SK-N-MC (cell line): ENCODE measurements around the gene MPDZ.

ENCODE experiments used
- DNase-seq: peaks from one replicate; pipeline ENCODE4 v3.0.0-alpha.2; 2011; ENCODE audit warnings: low read depth, low spot score
- H3K27ac ChIP-seq: fragments of 200-600 bp; sonication (generic); 2 replicates; pipeline ENCODE4 v1.5.1; 2016; ENCODE audit warnings: mixed run types
- H3K36me3 ChIP-seq: fragments of 200-600 bp; sonication (generic); 2 replicates; pipeline ENCODE4 v1.6.1; 2017; ENCODE audit warnings: antibody characterized with exemption, low read length, mixed read lengths; ENCODE audit not compliant: insufficient read depth
- H3K4me3 ChIP-seq: fragments of 200-600 bp; sonication (generic); 2 replicates; pipeline ENCODE4 v1.5.1; 2016
- H3K9ac ChIP-seq: fragments of 200-600 bp; sonication (generic); 2 replicates; pipeline ENCODE4 v1.8.0; 2017; ENCODE audit warnings: mixed run types, mixed read lengths; ENCODE audit not compliant: insufficient read length
- H3K9me3 ChIP-seq: fragments of 200-600 bp; sonication (generic); 2 replicates; pipeline ENCODE4 v1.6.1; 2017; ENCODE audit warnings: low read depth, mild to moderate bottlenecking, antibody characterized with exemption, low read length, moderate library complexity, mixed read lengths
- EZH2 ChIP-seq: fragments of 200-600 bp; sonication (generic); IDR thresholded peaks from one replicate; pipeline ENCODE4 v1.6.1; 2017; ENCODE audit warnings: antibody characterized with exemption
- FOXP2 ChIP-seq: optimal IDR thresholded peaks from 2 replicates; pipeline ENCODE3; 2011; ENCODE audit warnings: mild to moderate bottlenecking, moderate library complexity; ENCODE audit not compliant: insufficient read depth; ENCODE audit errors: extremely low read length, control extremely low read depth
- POLR2AphosphoS5 ChIP-seq: IDR thresholded peaks from 2 replicates; pipeline ENCODE4 v1.6.1; 2012; ENCODE audit warnings: mild to moderate bottlenecking, low read depth, low read length, borderline replicate concordance

Gene MPDZ

DNA sequence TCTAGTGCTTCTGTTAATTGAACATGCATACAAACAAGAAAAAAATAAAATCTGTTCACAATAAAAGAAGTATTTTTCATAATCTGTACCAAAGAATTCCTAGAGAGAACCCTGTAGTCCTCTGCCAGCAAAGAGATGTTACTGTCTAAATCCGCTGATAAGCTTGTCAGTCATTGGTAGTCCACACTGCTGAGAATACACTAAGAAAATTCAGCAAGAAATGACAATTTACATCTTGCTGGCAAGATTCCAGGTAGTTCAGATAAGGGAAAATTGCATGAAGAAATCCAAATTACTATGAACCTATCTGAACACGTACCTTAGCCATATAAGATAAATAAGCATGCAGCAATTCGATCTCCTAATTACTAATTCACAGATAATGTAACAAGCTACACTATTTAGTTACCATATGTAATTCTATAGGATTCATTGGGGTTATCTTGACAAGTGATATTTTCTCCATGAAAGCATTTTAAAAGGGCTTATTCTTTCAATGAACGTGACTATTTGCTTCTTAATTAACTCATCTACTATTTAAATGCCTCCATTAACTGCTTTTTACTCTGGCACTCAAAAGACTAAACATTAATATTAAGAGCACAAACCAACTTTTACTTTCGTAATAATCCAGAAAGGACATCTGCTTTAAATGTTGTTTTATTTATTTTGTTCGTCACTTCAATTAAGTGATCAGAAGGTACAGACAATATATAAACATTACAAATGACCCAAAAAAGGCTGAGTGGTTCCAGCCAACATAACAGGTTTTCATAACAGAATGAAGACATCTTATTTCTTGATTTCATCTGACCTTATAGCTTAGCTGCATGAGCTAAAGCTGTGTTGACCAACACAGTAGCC, 9.7 kb downstream of the MPDZ start:
- no peak for DNase-seq
- Histone ChIP-seq H3K36me3 (0 out of 2 replicates have a peak, but pooled peaks cover 5% of the 10 kb centered on the region), H3K4me3 (no peak overlapping the region), H3K9me3 (no peaks in the 10 kb centered on the region), H3K27ac (no peak overlapping the region), H3K9ac (no peak overlapping the region)
- no peak for TF ChIP-seq POLR2AphosphoS5
- no peak for TF ChIP-seq EZH2
- no peak for TF ChIP-seq FOXP2

DNA sequence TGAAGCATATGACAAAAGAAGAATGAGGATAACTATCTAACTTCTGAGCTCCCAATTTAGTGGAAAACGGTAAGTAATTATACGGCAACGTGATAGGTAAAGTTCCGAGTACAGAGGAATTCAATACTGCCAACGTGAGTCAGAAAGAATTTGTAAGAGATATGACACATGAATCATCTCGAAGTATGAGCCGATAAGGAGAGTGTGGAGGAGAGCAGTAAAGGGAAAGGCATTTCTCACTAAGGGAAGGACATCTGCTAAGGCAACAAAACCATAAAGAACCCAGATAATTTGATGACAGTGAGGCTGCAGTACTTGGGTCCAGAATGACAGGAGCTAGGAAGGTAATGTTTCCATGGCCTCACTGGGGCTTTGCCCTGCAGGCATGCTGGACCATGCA, 11.0 kb downstream of the MPDZ start:
- DNase-seq = no peak
- TF ChIP-seq POLR2AphosphoS5 (no peak), FOXP2 (no peak), EZH2 (no peak)
- Histone ChIP-seq H3K9me3 (no peaks in the 10 kb centered on the region), H3K9ac (no peak overlapping the region), H3K36me3 (0 out of 2 replicates have a peak, but pooled peaks cover 5% of the 10 kb centered on the region), H3K27ac (no peak overlapping the region), H3K4me3 (no peak overlapping the region)

DNA sequence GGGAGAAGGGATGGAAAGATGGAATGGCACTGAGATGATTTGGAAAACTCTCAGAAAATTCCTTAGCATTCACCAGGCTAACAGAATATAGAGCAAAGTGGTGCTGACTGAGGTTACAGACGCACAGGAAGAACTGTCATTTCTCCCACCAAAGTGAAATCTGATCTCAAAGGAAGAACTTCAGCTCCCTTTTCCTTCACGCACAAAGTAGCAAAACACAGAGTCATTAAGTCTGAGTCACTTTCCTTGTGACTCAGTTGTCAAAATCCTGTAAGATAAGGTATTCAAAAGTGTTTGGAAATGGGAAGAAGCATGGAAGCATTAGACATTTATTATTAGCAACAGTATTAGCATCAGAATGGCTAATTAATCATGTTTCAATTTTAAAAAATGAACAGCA, 11.7 kb downstream of the MPDZ start:
- H3K27ac ChIP-seq = no peak overlapping the region
- no peak overlapping the region for H3K4me3 ChIP-seq
- H3K9ac ChIP-seq = no peak overlapping the region
- no peak for DNase-seq
- H3K9me3 ChIP-seq = no peaks in the 10 kb centered on the region
- TF ChIP-seq EZH2 = no peak
- H3K36me3 ChIP-seq = 0 out of 2 replicates have a peak, but pooled peaks cover under 1% of the 10 kb centered on the region

DNA sequence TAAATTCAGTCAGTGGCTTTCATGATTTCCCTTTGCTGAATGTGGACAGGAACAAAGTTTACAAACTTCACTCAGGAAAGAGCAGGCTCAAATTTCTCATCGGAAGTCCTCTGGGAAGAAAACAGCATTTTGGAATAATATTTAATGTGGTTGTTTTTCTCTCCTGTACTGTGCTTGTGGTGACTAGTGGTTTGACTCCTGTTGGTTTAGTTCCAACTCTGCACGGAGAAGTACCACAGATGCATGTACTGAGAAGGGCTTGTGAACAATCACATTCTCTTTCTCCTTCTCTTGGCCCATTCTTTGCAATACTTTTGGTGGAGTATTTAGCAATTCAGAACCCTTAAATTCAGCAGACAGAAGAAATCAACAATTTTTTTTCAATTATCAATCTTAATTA, 13.3 kb downstream of the MPDZ start:
- H3K4me3 ChIP-seq = no peak overlapping the region
- no peaks in the 10 kb centered on the region for H3K9me3 ChIP-seq
- no peaks in the 10 kb centered on the region; the same call in 1 of the 2 replicates for H3K36me3 ChIP-seq
- DNase-seq = no peak
- no peak for TF ChIP-seq FOXP2
- TF ChIP-seq EZH2 = no peak
- TF ChIP-seq POLR2AphosphoS5 = no peak
- H3K9ac ChIP-seq = no peak overlapping the region
- no peak overlapping the region for H3K27ac ChIP-seq

DNA sequence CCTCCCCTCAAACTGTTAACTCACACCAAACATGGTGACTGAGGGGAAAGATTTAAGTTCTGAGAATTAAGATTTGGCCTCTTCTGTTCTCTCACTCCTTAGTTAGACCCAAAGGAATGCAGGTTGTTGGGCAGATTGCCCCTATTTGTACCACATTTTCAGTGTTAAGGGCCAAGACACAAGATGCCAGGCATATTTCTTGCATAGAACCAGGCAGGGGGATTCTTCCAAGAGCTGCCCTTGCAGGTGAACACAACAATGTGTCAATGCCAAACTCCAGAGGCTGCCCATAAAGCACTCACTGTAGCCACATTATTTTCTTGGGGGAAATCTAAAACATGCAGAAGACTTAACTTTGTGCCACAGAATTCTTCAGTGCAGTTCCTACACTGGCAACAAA, 14.7 kb downstream of the MPDZ start:
- H3K27ac ChIP-seq = no peak overlapping the region
- TF ChIP-seq POLR2AphosphoS5 = no peak
- TF ChIP-seq FOXP2 = no peak
- no peak for TF ChIP-seq EZH2
- no peak for DNase-seq

DNA sequence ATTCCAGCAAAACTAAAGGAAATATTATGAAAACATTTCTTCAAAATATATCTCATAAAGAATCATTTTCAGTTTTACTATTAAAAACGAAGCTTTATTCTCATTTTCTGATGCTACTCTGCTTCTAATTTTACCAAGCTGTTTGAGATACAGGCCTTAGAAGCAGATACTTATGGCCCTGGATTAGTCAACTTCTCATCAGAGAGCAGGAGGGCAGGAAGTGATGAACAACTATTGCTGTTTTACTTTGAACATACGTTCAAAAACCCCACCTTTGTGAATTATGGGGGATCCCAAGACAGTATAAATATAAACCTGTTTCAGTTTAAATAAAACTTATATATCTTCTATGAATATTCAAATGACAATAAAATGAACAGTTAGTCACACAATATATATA, 16.0 kb downstream of the MPDZ start:
- H3K36me3 ChIP-seq = no peaks in the 10 kb centered on the region; the same call in 1 of the 2 replicates
- no peak for TF ChIP-seq FOXP2
- TF ChIP-seq EZH2 = no peak
- no peak for TF ChIP-seq POLR2AphosphoS5
- no peak for DNase-seq

More for the DNA sequence above, 14.7 kb downstream of the MPDZ start:
- Histone ChIP-seq H3K36me3 (no peaks in the 10 kb centered on the region; the same call in 1 of the 2 replicates), H3K9ac (no peak overlapping the region), H3K4me3 (no peak overlapping the region), H3K9me3 (no peaks in the 10 kb centered on the region)

DNA sequence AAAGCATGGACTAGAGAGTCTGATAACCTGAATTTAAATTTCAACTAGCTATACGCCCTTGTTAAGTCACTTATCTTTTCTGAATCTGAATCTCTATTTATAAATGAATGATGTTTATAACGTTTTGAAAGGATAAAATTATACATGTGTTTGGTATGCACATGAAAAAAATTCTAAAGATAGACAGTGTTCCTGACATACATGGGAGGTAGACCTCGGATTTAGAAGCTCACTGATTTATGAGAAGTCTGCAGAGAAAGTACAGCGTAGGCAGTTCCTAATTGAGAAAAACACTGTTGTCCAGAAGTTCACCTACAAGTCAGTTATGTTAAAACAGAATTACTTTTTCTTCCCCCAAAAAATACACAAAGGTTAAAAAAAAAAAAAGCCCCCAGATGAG, 26.6 kb downstream of the MPDZ start:
- TF ChIP-seq EZH2 (no peak), POLR2AphosphoS5 (no peak), FOXP2 (no peak)
- H3K9me3 ChIP-seq = peaks cover 3% of the 10 kb centered on the region; the same call in 1 of the 2 replicates
- no peak overlapping the region for H3K9ac ChIP-seq
- DNase-seq = no peak
- no peak overlapping the region for H3K4me3 ChIP-seq
- no peak overlapping the region for H3K27ac ChIP-seq
- peaks cover 15% of the 10 kb centered on the region for H3K36me3 ChIP-seq

More for the DNA sequence above, 16.0 kb downstream of the MPDZ start:
- Histone ChIP-seq H3K9ac (no peak overlapping the region), H3K9me3 (no peaks in the 10 kb centered on the region), H3K27ac (no peak overlapping the region), H3K4me3 (no peak overlapping the region)

DNA sequence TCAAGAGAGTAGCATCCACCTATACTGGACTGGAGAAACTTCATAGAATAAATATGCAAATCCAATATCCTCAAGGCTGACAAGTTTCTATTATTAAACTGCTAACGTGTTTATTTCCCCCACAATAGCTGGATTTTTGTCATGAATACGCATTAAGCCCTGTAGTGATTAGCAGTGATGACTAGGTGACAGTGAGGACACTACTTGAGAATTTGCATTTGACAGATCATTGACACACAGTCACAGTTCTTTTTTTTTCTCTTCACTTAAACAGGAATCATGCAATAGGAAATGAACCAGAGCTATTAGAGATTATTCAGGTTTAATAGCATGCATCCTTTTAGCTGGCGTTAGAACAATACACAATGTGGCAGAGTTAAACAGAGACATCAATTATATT, 35.3 kb downstream of the MPDZ start:
- no peak for DNase-seq
- Histone ChIP-seq H3K9me3 (no peaks in the 10 kb centered on the region), H3K27ac (no peak overlapping the region), H3K9ac (no peak overlapping the region), H3K4me3 (no peak overlapping the region), H3K36me3 (peaks cover 27% of the 10 kb centered on the region)
- TF ChIP-seq EZH2 = no peak
- no peak for TF ChIP-seq POLR2AphosphoS5
- TF ChIP-seq FOXP2 = no peak
